ENCODE results near the gene MAPK12.

Gene MAPK12

GRCh38 chr22:50222508-50222907, 39.0 kb downstream of the MAPK12 start:
- no CpG with 5 or more reads among the region's 8 CpGs for WGBS, 2 donors (ENCODE audit: extremely low coverage in 2 of 2, insufficient read length in 2 of 2, insufficient replicate concordance in 1 of 2)
- H3K14ac ChIP-seq (ENCODE audit: low read length), result no peak overlapping the region
- H4K91ac ChIP-seq (ENCODE audit: low read depth, low read length, poor library complexity), result no peak overlapping the region
- no peak overlapping the region for H3K4me3 ChIP-seq (ENCODE audit: low read length in 2 of 2)
- H2BK120ac ChIP-seq (ENCODE audit: low read depth, low read length), result no peak overlapping the region
- H3K79me1 ChIP-seq (ENCODE audit: low read depth, low read length), result peaks cover 18% of the 10 kb centered on the region
- H3K27ac ChIP-seq (replicated peaks; ENCODE audit: low read length), result no peak overlapping the region
- no peak overlapping the region for H2AFZ ChIP-seq (ENCODE audit: low read length)
- no peak overlapping the region for H3K23ac ChIP-seq (ENCODE audit: low read depth, low read length, poor library complexity)
- H2BK5ac ChIP-seq (ENCODE audit: low read length), result no peak overlapping the region
- no peaks in the 10 kb centered on the region for H3K9me3 ChIP-seq (replicated peaks in 1 of 2; ENCODE audit: control insufficient read depth in 2 of 2, insufficient read depth in 1 of 2, low read depth in 1 of 2, low read length in 2 of 2)
- no peak overlapping the region for H2BK15ac ChIP-seq (ENCODE audit: low read length)
- DNase-seq (ENCODE audit: low spot score), result no peak
- no peak overlapping the region for H2AK5ac ChIP-seq (ENCODE audit: low read depth, low read length)
- no peak overlapping the region for H3K18ac ChIP-seq (ENCODE audit: low read length)
- H3K27me3 ChIP-seq (ENCODE audit: control insufficient read depth in 3 of 3, insufficient read depth in 3 of 3, low read depth in 1 of 3, low read length in 3 of 3), result no peaks in the 10 kb centered on the region
- H3K9ac ChIP-seq (ENCODE audit: low read depth, low read length, poor library complexity), result no peak overlapping the region
- no peak overlapping the region for H3K4me2 ChIP-seq (ENCODE audit: insufficient read depth, low read length, poor library complexity, severe bottlenecking)
- H4K8ac ChIP-seq (ENCODE audit: low read depth, low read length), result no peak overlapping the region
- H2BK12ac ChIP-seq (ENCODE audit: low read length), result no peak overlapping the region
- peaks cover 51 to 81% of the 10 kb centered on the region in 2 donors for H3K36me3 ChIP-seq (replicated peaks in 1 of 2; ENCODE audit: control insufficient read depth in 2 of 2, insufficient read depth in 2 of 2, low read length in 2 of 2)
- H3K4ac ChIP-seq (ENCODE audit: low read length), result no peak overlapping the region
- H3K4me1 ChIP-seq (ENCODE audit: control insufficient read depth in 2 of 2, insufficient read depth in 1 of 2, low read depth in 1 of 2, low read length in 2 of 2), result no peaks in the 10 kb centered on the region

- Histone ChIP-seq H3K23ac (ENCODE audit: low read depth, low read length, poor library complexity) (peak overlapping the region; percentile 43), H3K4me3 (ENCODE audit: low read length in 2 of 2) (no peak overlapping the region), H3K18ac (ENCODE audit: low read length) (no peak overlapping the region), H3K4me2 (ENCODE audit: insufficient read depth, low read length, poor library complexity, severe bottlenecking) (no peak overlapping the region), H3K14ac (ENCODE audit: low read length) (no peak overlapping the region), H3K4ac (ENCODE audit: low read length) (no peak overlapping the region), H3K9ac (ENCODE audit: low read depth, low read length, poor library complexity) (no peak overlapping the region), H3K27me3 (ENCODE audit: control insufficient read depth in 3 of 3, insufficient read depth in 3 of 3, low read depth in 1 of 3, low read length in 3 of 3) (no peaks in the 10 kb centered on the region), H2BK12ac (ENCODE audit: low read length) (peak overlapping the region; percentile 22), H2AFZ (ENCODE audit: low read length) (no peak overlapping the region), H2BK120ac (ENCODE audit: low read depth, low read length) (no peak overlapping the region), H3K27ac (replicated peaks; ENCODE audit: low read length) (no peak overlapping the region), H2AK5ac (ENCODE audit: low read depth, low read length) (no peak overlapping the region), H4K91ac (ENCODE audit: low read depth, low read length, poor library complexity) (no peak overlapping the region), H3K79me1 (ENCODE audit: low read depth, low read length) (peaks cover 15% of the 10 kb centered on the region), H2BK5ac (ENCODE audit: low read length) (no peak overlapping the region), H3K36me3 (replicated peaks in 1 of 2; ENCODE audit: control insufficient read depth in 2 of 2, insufficient read depth in 2 of 2, low read length in 2 of 2) (peaks cover 58 to 87% of the 10 kb centered on the region in 2 donors), H3K9me3 (replicated peaks in 1 of 2; ENCODE audit: control insufficient read depth in 2 of 2, insufficient read depth in 1 of 2, low read depth in 1 of 2, low read length in 2 of 2) (no peaks in the 10 kb centered on the region), H2BK15ac (ENCODE audit: low read length) (no peak overlapping the region), H4K8ac (ENCODE audit: low read depth, low read length) (peak overlapping the region; percentile 17), H3K4me1 (ENCODE audit: control insufficient read depth in 2 of 2, insufficient read depth in 1 of 2, low read depth in 1 of 2, low read length in 2 of 2) (no peaks in the 10 kb centered on the region)
- DNase-seq (ENCODE audit: low spot score), result no peak
- WGBS, 2 donors (ENCODE audit: extremely low coverage in 2 of 2, insufficient read length in 2 of 2, insufficient replicate concordance in 1 of 2), result no CpG with 5 or more reads among the region's 19 CpGs
Measured at GRCh38 chr22:50221410-50222300, 39.8 kb downstream of the MAPK12 start.

- WGBS, 2 donors (ENCODE audit: extremely low coverage in 2 of 2, insufficient read length in 2 of 2, insufficient replicate concordance in 1 of 2), result no CpG with 5 or more reads among the region's 45 CpGs
- H3K36me3 ChIP-seq (replicated peaks in 1 of 2; ENCODE audit: control insufficient read depth in 2 of 2, insufficient read depth in 2 of 2, low read length in 2 of 2), result peaks cover 62 to 89% of the 10 kb centered on the region in 2 donors
- no peak for DNase-seq (ENCODE audit: low spot score)
Measured at GRCh38 chr22:50220603-50221409, 40.7 kb downstream of the MAPK12 start.

More at GRCh38 chr22:50220603-50221409, 40.7 kb downstream of the MAPK12 start:
- H3K18ac ChIP-seq (ENCODE audit: low read length), result no peak overlapping the region
- no peaks in the 10 kb centered on the region for H3K27me3 ChIP-seq (ENCODE audit: control insufficient read depth in 3 of 3, insufficient read depth in 3 of 3, low read depth in 1 of 3, low read length in 3 of 3)
- H3K4ac ChIP-seq (ENCODE audit: low read length), result no peak overlapping the region
- H3K79me1 ChIP-seq (ENCODE audit: low read depth, low read length), result peaks cover 12% of the 10 kb centered on the region
- H2BK120ac ChIP-seq (ENCODE audit: low read depth, low read length), result no peak overlapping the region
- no peak overlapping the region for H3K9ac ChIP-seq (ENCODE audit: low read depth, low read length, poor library complexity)
- no peak overlapping the region for H2AK5ac ChIP-seq (ENCODE audit: low read depth, low read length)
- H3K14ac ChIP-seq (ENCODE audit: low read length), result no peak overlapping the region
- H4K8ac ChIP-seq (ENCODE audit: low read depth, low read length), result no peak overlapping the region
- H3K27ac ChIP-seq (replicated peaks; ENCODE audit: low read length), result no peak overlapping the region
- H4K91ac ChIP-seq (ENCODE audit: low read depth, low read length, poor library complexity), result no peak overlapping the region
- peak overlapping the region; percentile 32 for H3K23ac ChIP-seq (ENCODE audit: low read depth, low read length, poor library complexity)
- H3K9me3 ChIP-seq (replicated peaks in 1 of 2; ENCODE audit: control insufficient read depth in 2 of 2, insufficient read depth in 1 of 2, low read depth in 1 of 2, low read length in 2 of 2), result no peaks in the 10 kb centered on the region
- peak overlapping the region; percentile 22 for H2BK12ac ChIP-seq (ENCODE audit: low read length)
- H3K4me2 ChIP-seq (ENCODE audit: insufficient read depth, low read length, poor library complexity, severe bottlenecking), result no peak overlapping the region
- H2BK5ac ChIP-seq (ENCODE audit: low read length), result no peak overlapping the region
- H3K4me3 ChIP-seq (ENCODE audit: low read length in 2 of 2), result no peak overlapping the region
- H2AFZ ChIP-seq (ENCODE audit: low read length), result no peak overlapping the region
- H2BK15ac ChIP-seq (ENCODE audit: low read length), result no peak overlapping the region
- no peaks in the 10 kb centered on the region for H3K4me1 ChIP-seq (ENCODE audit: control insufficient read depth in 2 of 2, insufficient read depth in 1 of 2, low read depth in 1 of 2, low read length in 2 of 2)

Data from neuronal stem cell (in vitro differentiated cells).